Measurements from ENCODE around the gene ARID1B. TPM values are rescaled to one million over a fixed set of nuclear protein-coding genes. Genes with fewer than 3 reads are reported as not detected.

ARID1B gene
- total RNA-seq, 2 donors from 2014 or later: 65.1 to 99.4 TPM

- no peak for TF ChIP-seq POLR2AphosphoS5 (IDR thresholded peaks at IDR 0.05)
- no peak for TF ChIP-seq POLR2A (IDR thresholded peaks at IDR 0.05)
- no peak for TF ChIP-seq CTCF (IDR thresholded peaks at IDR 0.05)
- Histone ChIP-seq H3K27ac (no peak overlapping the region), H3K9me3 (no peaks in the 10 kb centered on the region), H3K4me3 (no peak overlapping the region), H3K4me1 (replicated peaks) (no peaks in the 10 kb centered on the region), H3K27me3 (replicated peaks; ENCODE audit: insufficient read depth) (no peaks in the 10 kb centered on the region), H3K36me3 (no peaks in the 10 kb centered on the region)
- WGBS: 93% methylated on average over 7 of the region's 7 CpGs
- intact Hi-C loops (cut with DNase I): no loop called here
- DNase-seq (ENCODE audit: low spot score): no peak
Measured at GRCh38 chr6:156735751-156736150, 41.4 kb upstream of the ARID1B start.

- 84% methylated on average over 1 of the region's 1 CpG for WGBS
- H3K4me3 ChIP-seq: no peak overlapping the region
- no peaks in the 10 kb centered on the region for H3K36me3 ChIP-seq
- no peak for DNase-seq (ENCODE audit: low spot score)
- intact Hi-C loops (cut with DNase I): no loop called here
- H3K4me1 ChIP-seq (replicated peaks): no peaks in the 10 kb centered on the region
- no peaks in the 10 kb centered on the region for H3K27me3 ChIP-seq (replicated peaks; ENCODE audit: insufficient read depth)
- TF ChIP-seq POLR2A (IDR thresholded peaks at IDR 0.05): no peak
- TF ChIP-seq CTCF (IDR thresholded peaks at IDR 0.05): no peak
- no peak for TF ChIP-seq POLR2AphosphoS5 (IDR thresholded peaks at IDR 0.05)
- H3K27ac ChIP-seq: no peak overlapping the region
- no peaks in the 10 kb centered on the region for H3K9me3 ChIP-seq
Measured at GRCh38 chr6:156740604-156741003, 36.6 kb upstream of the ARID1B start.

- intact Hi-C loops (cut with DNase I): no loop called here
- 97% methylated on average over 3 of the region's 3 CpGs for WGBS
- no peak overlapping the region for H3K4me3 ChIP-seq
- H3K9me3 ChIP-seq: no peaks in the 10 kb centered on the region
- no peak overlapping the region for H3K27ac ChIP-seq
- DNase-seq (ENCODE audit: low spot score): no peak
- TF ChIP-seq POLR2AphosphoS5 (IDR thresholded peaks at IDR 0.05) (no peak), CTCF (IDR thresholded peaks at IDR 0.05) (no peak), POLR2A (IDR thresholded peaks at IDR 0.05) (no peak)
- H3K27me3 ChIP-seq (replicated peaks; ENCODE audit: insufficient read depth): no peaks in the 10 kb centered on the region
- H3K4me1 ChIP-seq (replicated peaks): no peaks in the 10 kb centered on the region
- no peaks in the 10 kb centered on the region for H3K36me3 ChIP-seq
Measured at GRCh38 chr6:156741287-156742073, 35.7 kb upstream of the ARID1B start.

GRCh38 chr6:156747715-156748114, 29.5 kb upstream of the ARID1B start:
- DNase-seq (ENCODE audit: low spot score): no peak
- intact Hi-C loops (cut with DNase I): no loop called here
- WGBS: 73% methylated on average over 3 of the region's 3 CpGs
- Histone ChIP-seq H3K4me1 (replicated peaks) (no peaks in the 10 kb centered on the region), H3K9me3 (no peaks in the 10 kb centered on the region), H3K4me3 (no peak overlapping the region), H3K27ac (no peak overlapping the region), H3K36me3 (no peaks in the 10 kb centered on the region), H3K27me3 (replicated peaks; ENCODE audit: insufficient read depth) (no peaks in the 10 kb centered on the region)
- TF ChIP-seq CTCF (IDR thresholded peaks at IDR 0.05): no peak
- TF ChIP-seq POLR2AphosphoS5 (IDR thresholded peaks at IDR 0.05): no peak
- no peak for TF ChIP-seq POLR2A (IDR thresholded peaks at IDR 0.05)

GRCh38 chr6:156748504-156748903, 28.7 kb upstream of the ARID1B start:
- no peak overlapping the region for H3K4me3 ChIP-seq
- no peak for DNase-seq (ENCODE audit: low spot score)
- H3K36me3 ChIP-seq: no peaks in the 10 kb centered on the region
- intact Hi-C loops (cut with DNase I): no loop called here
- no peaks in the 10 kb centered on the region for H3K4me1 ChIP-seq (replicated peaks)
- no peak overlapping the region for H3K27ac ChIP-seq
- TF ChIP-seq POLR2A (IDR thresholded peaks at IDR 0.05) (no peak), CTCF (IDR thresholded peaks at IDR 0.05) (no peak), POLR2AphosphoS5 (IDR thresholded peaks at IDR 0.05) (no peak)
- no peaks in the 10 kb centered on the region for H3K9me3 ChIP-seq
- no peaks in the 10 kb centered on the region for H3K27me3 ChIP-seq (replicated peaks; ENCODE audit: insufficient read depth)
- WGBS: 97% methylated on average over 1 of the region's 1 CpG

All from prostate gland (tissue), 2 donors.